Activated CD8-positive, alpha-beta memory T cell treated with anti-CD3 and anti-CD28 coated beads for 36 hours (primary cell): Measurements from ENCODE around the gene FAM204A. TPM values are rescaled to one million over a fixed set of nuclear protein-coding genes. Genes with fewer than 3 reads are reported as not detected.

Experiments
- CTCF ChIA-PET: fragments of 350-600 bp; sonication (Branson Sonifier 250); formaldehyde crosslinking; loops from one replicate; lab custom pipeline; 2021; ENCODE audit warnings: antibody characterized with exemption; lab: Charles Lee
- POLR2A ChIA-PET: fragments of 350-600 bp; sonication (Branson Sonifier 250); formaldehyde crosslinking; loops from one replicate; lab custom pipeline; 2021; ENCODE audit warnings: antibody characterized with exemption; lab: Charles Lee
- total RNA-seq, 2 experiments: library from RNA; stranded (reverse); gene quantifications; one replicate each; pipeline ENCODE4 v1.2.3, GENCODE V29; 2021

The FAM204A gene
- total RNA-seq, 2 experiments from 2014 or later: 60.9 to 71.1 TPM

GRCh38 chr10:118256825-118257570 is 85.1 kb downstream of the FAM204A start:
- ChIA-PET POLR2A (no interaction called here), CTCF (interaction anchor here (0.8 kb wide), 1 partner anchor 1040 kb away, joined by 3 read pairs; no protein-coding TSS in a partner anchor)

DNA sequence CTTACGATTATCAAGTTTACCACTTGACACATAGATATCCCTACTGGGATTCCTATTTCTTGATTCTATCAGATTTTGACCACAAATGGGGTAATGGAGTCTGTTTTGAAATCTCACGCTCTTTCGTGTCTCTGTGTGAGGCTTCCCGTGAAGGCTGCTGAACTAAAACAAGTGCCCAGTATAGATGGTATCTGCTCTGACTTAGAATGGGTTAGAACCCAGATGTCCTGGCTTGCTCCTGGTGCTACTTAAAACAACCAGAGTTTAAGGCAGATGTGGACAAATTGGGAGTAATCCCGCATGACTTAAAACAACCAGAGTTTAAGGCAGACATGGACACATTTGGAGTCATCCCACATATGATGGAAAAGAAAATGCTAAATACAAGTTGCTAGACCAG is 85.9 kb downstream of the FAM204A start:
- ChIA-PET CTCF (no interaction called here), POLR2A (no interaction called here)

DNA sequence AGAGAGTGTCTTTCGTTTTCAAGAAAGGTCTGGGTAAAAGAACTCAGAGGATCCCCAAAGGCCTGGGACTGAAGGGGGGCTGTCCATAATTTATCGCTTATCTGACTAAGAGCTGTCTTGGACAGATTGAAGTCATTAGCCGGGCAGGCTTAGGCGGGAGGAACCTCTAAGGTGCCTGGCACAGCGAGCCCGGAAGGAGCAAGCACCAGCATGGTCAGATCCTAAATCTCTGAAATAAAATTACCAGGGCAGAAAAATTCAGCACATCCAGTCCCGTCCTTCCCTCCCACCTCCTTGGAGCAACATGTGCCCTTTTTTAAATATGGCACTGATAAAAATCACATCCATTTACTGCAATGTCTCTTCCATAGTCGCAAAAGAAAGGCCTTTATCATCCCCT is 86.8 kb downstream of the FAM204A start:
- ChIA-PET CTCF (no interaction called here), POLR2A (no interaction called here)

DNA sequence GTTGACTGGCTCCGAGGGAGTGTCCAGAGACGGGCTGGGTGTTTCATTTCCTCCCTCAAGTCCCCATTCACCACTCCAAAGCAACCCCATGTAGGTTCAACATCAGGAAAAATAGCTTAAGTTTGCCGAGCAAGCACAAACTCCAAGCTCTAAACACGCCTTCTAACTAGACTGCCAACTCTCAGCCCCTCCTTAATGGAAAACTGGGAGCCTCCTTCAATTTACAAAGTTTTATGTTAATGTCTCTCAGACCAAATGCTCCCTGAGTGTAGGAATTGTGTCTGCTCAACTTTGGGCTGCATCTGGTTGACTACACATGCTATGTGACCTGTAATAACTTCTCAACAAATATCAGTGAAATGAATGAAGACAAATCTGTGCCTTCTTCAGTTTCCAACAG is 87.5 kb downstream of the FAM204A start:
- CTCF ChIA-PET: no interaction called here
- POLR2A ChIA-PET: no interaction called here

GRCh38 chr10:118253397-118253796 is 88.7 kb downstream of the FAM204A start:
- POLR2A ChIA-PET: no interaction called here
- CTCF ChIA-PET: no interaction called here

GRCh38 chr10:118251791-118252190 is 90.3 kb downstream of the FAM204A start:
- ChIA-PET CTCF (no interaction called here), POLR2A (no interaction called here)

GRCh38 chr10:118249714-118250113 is 92.4 kb downstream of the FAM204A start:
- CTCF ChIA-PET: no interaction called here
- POLR2A ChIA-PET: no interaction called here
